ENCODE results near the gene PLA2G7.

DNA sequence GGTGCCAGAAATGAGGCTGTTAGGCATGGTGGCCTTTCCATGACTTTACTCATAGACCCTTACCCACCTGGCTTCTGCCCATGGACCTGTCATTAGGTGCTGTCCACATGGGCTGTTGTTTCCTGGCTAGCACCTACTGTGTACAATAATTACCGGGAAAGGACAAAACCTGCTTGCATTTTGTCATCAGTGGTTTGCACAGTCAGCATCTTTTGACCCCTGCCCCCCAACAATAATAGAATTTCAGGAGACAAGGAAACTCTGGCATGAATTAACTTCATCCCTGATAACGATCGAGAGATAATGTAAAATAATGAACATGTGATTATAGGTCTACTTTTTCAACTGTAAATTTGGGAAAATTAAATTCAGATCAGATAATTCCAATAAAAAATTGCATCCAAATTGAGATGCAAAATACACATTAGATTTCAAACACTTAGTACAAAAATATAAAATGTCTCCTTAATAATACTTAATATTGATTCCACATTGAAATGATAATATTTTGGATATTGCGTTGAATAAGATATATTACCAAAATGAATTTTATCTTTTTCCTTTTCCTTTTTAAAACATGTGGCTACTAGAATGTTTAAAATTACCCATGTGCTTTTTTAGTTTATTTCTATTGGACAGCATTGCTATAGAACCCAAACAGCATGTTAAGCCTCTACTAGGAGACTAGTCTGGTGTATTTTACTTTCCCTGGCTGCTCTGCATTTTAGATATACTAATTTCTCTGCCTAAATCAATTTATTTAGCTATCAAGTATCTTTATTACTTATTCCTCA is 24.0 kb upstream of the PLA2G7 start:
- TF ChIP-seq BRCA1 (IDR thresholded peaks at IDR 0.05; ENCODE audit: low read depth, low read length) (no peak), POLR2AphosphoS5 (IDR thresholded peaks at IDR 0.05; ENCODE audit: low read depth, low read length) (no peak), FOSL1 (IDR thresholded peaks at IDR 0.05; ENCODE audit: insufficient read depth, low read depth, low read length) (no peak), EP300 (IDR thresholded peaks at IDR 0.05; ENCODE audit: borderline replicate concordance in 1 of 2, low read depth in 2 of 2, low read length in 2 of 2) (no peak), POLR2A (IDR thresholded peaks at IDR 0.05; ENCODE audit: control extremely low read depth in 1 of 2, low read depth in 2 of 2, low read length in 2 of 2) (no peak), TAF1 (IDR thresholded peaks at IDR 0.05; ENCODE audit: low read depth, low read length) (no peak), JUND (IDR thresholded peaks at IDR 0.05; ENCODE audit: low read length) (no peak), GTF2F1 (IDR thresholded peaks at IDR 0.05; ENCODE audit: borderline replicate concordance, low read depth, low read length) (no peak), SP1 (IDR thresholded peaks at IDR 0.05; ENCODE audit: low read depth, low read length) (no peak), EGR1 (IDR thresholded peaks at IDR 0.05; ENCODE audit: borderline replicate concordance, low read depth, low read length) (no peak)
- TF ChIP-seq, protein P1, sequence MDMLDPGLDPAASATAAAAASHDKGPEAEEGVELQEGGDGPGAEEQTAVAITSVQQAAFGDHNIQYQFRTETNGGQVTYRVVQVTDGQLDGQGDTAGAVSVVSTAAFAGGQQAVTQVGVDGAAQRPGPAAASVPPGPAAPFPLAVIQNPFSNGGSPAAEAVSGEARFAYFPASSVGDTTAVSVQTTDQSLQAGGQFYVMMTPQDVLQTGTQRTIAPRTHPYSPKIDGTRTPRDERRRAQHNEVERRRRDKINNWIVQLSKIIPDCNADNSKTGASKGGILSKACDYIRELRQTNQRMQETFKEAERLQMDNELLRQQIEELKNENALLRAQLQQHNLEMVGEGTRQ (IDR thresholded peaks at IDR 0.05; ENCODE audit: low read length) = no peak
- TF ChIP-seq, protein P2, sequence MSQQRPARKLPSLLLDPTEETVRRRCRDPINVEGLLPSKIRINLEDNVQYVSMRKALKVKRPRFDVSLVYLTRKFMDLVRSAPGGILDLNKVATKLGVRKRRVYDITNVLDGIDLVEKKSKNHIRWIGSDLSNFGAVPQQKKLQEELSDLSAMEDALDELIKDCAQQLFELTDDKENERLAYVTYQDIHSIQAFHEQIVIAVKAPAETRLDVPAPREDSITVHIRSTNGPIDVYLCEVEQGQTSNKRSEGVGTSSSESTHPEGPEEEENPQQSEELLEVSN (IDR thresholded peaks at IDR 0.05) = no peak
- TF ChIP-seq, protein P3, sequence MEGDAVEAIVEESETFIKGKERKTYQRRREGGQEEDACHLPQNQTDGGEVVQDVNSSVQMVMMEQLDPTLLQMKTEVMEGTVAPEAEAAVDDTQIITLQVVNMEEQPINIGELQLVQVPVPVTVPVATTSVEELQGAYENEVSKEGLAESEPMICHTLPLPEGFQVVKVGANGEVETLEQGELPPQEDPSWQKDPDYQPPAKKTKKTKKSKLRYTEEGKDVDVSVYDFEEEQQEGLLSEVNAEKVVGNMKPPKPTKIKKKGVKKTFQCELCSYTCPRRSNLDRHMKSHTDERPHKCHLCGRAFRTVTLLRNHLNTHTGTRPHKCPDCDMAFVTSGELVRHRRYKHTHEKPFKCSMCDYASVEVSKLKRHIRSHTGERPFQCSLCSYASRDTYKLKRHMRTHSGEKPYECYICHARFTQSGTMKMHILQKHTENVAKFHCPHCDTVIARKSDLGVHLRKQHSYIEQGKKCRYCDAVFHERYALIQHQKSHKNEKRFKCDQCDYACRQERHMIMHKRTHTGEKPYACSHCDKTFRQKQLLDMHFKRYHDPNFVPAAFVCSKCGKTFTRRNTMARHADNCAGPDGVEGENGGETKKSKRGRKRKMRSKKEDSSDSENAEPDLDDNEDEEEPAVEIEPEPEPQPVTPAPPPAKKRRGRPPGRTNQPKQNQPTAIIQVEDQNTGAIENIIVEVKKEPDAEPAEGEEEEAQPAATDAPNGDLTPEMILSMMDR (IDR thresholded peaks at IDR 0.05; ENCODE audit: control extremely low read depth in 1 of 3, insufficient read depth in 1 of 3, low read depth in 1 of 3, low read length in 3 of 3) = no peak

All from H1 (cell line).